A549 (cell line): ENCODE data around the gene RIN3.

Source experiments
- CEBPB ChIP-seq, 2 experiments: fragments of >200 bp in 1 of 2; sonication (Bioruptor Twin) in 1 of 2; formaldehyde crosslinking in 1 of 2; IDR thresholded peaks; 2 replicates each; pipeline ENCODE4 v1.6.1; 2012 to 2016
- JUN ChIP-seq, 2 experiments: fragments of >200 bp; sonication (Bioruptor Twin); formaldehyde crosslinking; IDR thresholded peaks; 2 replicates in 1 of 2; 3 replicates in 1 of 2; pipeline ENCODE4 v1.6.1; 2016 to 2017
- KDM1A ChIP-seq: fragments of 200-600 bp; sonication (generic); IDR thresholded peaks from 2 replicates; pipeline ENCODE4 v1.6.1; 2016; ENCODE audit warnings: low read depth, mild to moderate bottlenecking
- KDM5A ChIP-seq: fragments of 200-600 bp; sonication (generic); IDR thresholded peaks from 2 replicates; pipeline ENCODE4 v1.6.1; 2016; ENCODE audit warnings: antibody characterized with exemption, mild to moderate bottlenecking
- POLR2A ChIP-seq: IDR thresholded peaks from 2 replicates; pipeline ENCODE4 v1.6.1; 2012; ENCODE audit warnings: mild to moderate bottlenecking, low read length
- RCOR1 ChIP-seq: fragments of 150-350 bp; IDR thresholded peaks from 2 replicates; pipeline ENCODE4 v1.6.1; 2014; ENCODE audit warnings: antibody characterized with exemption, low read length, low read depth
- SMC3 ChIP-seq: fragments of >200 bp; sonication (Bioruptor Twin); formaldehyde crosslinking; IDR thresholded peaks from 3 replicates; pipeline ENCODE4 v1.6.1; 2018; ENCODE audit warnings: inconsistent platforms
- TF ChIP-seq, protein P1 (sequence below): fragments of 200-600 bp; sonication (generic); IDR thresholded peaks from 2 replicates; pipeline ENCODE4 v1.6.1; 2016; ENCODE audit warnings: antibody characterized with exemption, mild to moderate bottlenecking, moderate library complexity
- TF ChIP-seq, protein P2 (sequence below): fragments of >200 bp; sonication (Bioruptor Twin); formaldehyde crosslinking; IDR thresholded peaks from 3 replicates; pipeline ENCODE4 v1.5.1; 2016
- TF ChIP-seq, protein P3 (sequence below): IDR thresholded peaks from 2 replicates; pipeline ENCODE4 v1.6.1; 2012
- TF ChIP-seq, protein P4 (sequence below): fragments of 250-450 bp; sonication (Bioruptor Pico); IDR thresholded peaks from 2 replicates; pipeline ENCODE4 v1.5.0; 2021; ENCODE audit warnings: mild to moderate bottlenecking, moderate library complexity, borderline replicate concordance
- TF ChIP-seq, protein P5 (sequence below): fragments of >200 bp; sonication (Bioruptor Twin); formaldehyde crosslinking; IDR thresholded peaks from 3 replicates; pipeline ENCODE4 v1.6.1; 2016

DNA sequence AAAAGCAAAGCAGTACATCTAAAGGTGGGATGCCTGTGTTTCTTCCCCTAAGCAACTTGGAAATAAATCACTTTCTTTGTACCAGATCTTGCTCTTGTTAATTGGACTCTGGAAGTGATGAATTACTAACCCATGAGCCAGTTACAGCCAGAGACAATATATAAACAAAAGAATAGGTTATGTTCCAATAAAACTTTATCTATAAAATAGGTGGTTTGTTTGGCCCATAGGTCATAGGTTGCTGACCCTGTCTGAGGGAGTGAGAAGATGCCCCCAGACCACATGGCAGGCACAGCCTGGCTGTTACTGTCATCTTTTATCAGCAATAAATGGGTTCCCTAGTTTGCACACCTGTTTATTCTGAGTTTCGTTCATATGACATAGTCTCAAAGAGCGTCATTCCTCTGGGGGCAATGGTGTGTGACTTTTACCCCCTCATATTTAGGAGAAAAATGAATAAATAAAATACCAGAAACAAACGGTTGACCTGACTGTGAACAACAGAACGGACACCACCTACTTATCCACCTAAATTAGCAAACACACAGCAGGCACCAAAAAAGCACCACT lies 224.1 kb downstream of the RIN3 start:
- TF ChIP-seq KDM1A (no peak), POLR2A (no peak), CEBPB (IDR thresholded peaks at IDR 0.05) (no peak), JUN (IDR thresholded peaks at IDR 0.05) (no peak), RCOR1 (no peak), SMC3 (no peak), KDM5A (no peak)
- TF ChIP-seq, protein P1, sequence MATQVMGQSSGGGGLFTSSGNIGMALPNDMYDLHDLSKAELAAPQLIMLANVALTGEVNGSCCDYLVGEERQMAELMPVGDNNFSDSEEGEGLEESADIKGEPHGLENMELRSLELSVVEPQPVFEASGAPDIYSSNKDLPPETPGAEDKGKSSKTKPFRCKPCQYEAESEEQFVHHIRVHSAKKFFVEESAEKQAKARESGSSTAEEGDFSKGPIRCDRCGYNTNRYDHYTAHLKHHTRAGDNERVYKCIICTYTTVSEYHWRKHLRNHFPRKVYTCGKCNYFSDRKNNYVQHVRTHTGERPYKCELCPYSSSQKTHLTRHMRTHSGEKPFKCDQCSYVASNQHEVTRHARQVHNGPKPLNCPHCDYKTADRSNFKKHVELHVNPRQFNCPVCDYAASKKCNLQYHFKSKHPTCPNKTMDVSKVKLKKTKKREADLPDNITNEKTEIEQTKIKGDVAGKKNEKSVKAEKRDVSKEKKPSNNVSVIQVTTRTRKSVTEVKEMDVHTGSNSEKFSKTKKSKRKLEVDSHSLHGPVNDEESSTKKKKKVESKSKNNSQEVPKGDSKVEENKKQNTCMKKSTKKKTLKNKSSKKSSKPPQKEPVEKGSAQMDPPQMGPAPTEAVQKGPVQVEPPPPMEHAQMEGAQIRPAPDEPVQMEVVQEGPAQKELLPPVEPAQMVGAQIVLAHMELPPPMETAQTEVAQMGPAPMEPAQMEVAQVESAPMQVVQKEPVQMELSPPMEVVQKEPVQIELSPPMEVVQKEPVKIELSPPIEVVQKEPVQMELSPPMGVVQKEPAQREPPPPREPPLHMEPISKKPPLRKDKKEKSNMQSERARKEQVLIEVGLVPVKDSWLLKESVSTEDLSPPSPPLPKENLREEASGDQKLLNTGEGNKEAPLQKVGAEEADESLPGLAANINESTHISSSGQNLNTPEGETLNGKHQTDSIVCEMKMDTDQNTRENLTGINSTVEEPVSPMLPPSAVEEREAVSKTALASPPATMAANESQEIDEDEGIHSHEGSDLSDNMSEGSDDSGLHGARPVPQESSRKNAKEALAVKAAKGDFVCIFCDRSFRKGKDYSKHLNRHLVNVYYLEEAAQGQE = no peak
- TF ChIP-seq, protein P2, sequence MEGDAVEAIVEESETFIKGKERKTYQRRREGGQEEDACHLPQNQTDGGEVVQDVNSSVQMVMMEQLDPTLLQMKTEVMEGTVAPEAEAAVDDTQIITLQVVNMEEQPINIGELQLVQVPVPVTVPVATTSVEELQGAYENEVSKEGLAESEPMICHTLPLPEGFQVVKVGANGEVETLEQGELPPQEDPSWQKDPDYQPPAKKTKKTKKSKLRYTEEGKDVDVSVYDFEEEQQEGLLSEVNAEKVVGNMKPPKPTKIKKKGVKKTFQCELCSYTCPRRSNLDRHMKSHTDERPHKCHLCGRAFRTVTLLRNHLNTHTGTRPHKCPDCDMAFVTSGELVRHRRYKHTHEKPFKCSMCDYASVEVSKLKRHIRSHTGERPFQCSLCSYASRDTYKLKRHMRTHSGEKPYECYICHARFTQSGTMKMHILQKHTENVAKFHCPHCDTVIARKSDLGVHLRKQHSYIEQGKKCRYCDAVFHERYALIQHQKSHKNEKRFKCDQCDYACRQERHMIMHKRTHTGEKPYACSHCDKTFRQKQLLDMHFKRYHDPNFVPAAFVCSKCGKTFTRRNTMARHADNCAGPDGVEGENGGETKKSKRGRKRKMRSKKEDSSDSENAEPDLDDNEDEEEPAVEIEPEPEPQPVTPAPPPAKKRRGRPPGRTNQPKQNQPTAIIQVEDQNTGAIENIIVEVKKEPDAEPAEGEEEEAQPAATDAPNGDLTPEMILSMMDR = no peak
- TF ChIP-seq, protein P3, sequence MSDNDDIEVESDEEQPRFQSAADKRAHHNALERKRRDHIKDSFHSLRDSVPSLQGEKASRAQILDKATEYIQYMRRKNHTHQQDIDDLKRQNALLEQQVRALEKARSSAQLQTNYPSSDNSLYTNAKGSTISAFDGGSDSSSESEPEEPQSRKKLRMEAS = no peak
- TF ChIP-seq, protein P4, sequence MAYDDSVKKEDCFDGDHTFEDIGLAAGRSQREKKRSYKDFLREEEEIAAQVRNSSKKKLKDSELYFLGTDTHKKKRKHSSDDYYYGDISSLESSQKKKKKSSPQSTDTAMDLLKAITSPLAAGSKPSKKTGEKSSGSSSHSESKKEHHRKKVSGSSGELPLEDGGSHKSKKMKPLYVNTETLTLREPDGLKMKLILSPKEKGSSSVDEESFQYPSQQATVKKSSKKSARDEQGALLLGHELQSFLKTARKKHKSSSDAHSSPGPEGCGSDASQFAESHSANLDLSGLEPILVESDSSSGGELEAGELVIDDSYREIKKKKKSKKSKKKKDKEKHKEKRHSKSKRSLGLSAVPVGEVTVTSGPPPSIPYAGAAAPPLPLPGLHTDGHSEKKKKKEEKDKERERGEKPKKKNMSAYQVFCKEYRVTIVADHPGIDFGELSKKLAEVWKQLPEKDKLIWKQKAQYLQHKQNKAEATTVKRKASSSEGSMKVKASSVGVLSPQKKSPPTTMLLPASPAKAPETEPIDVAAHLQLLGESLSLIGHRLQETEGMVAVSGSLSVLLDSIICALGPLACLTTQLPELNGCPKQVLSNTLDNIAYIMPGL (CRISPR knock-in tag) = no peak
- TF ChIP-seq, protein P5, sequence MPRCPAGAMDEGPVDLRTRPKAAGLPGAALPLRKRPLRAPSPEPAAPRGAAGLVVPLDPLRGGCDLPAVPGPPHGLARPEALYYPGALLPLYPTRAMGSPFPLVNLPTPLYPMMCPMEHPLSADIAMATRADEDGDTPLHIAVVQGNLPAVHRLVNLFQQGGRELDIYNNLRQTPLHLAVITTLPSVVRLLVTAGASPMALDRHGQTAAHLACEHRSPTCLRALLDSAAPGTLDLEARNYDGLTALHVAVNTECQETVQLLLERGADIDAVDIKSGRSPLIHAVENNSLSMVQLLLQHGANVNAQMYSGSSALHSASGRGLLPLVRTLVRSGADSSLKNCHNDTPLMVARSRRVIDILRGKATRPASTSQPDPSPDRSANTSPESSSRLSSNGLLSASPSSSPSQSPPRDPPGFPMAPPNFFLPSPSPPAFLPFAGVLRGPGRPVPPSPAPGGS = no peak
